K562 (cell line): Measurements from ENCODE around the gene GRB2. TPM values are rescaled to one million over a fixed set of nuclear protein-coding genes. Genes with fewer than 3 reads are reported as not detected.
A peak's percentile ranks its signal among the peaks of the same experiment; 100 is the strongest.

Source experiments
- ATAC-seq: fragments of 200-7000 bp; cut with Tn5 transposase; 3 replicates; pipeline ENCODE4 v1.9.1; 2020; ENCODE audit warnings: moderate library complexity
- BruUV-seq: library from RNA; stranded (reverse); fragments of 400-500 nt; replicated peaks from 2 replicates; lab custom pipeline; 2021; lab: Mats Ljungman, UMichigan
- CTCF ChIA-PET: fragments of 300-600 bp; formaldehyde crosslinking; extraction: SDS; loops from one replicate; lab custom pipeline; 2021; ENCODE audit warnings: low intra/inter-chr PET ratio; lab: Yijun Ruan, JAX
- POLR2A ChIA-PET: fragments of 300-600, 350-650 bp; sonication (Branson Sonifier 250); formaldehyde crosslinking; extraction: SDS; loops from one replicate; lab custom pipeline; 2021; ENCODE audit warnings: antibody characterized with exemption, inconsistent platforms; lab: Yijun Ruan, JAX
- DNase-seq, 4 experiments: peaks; one replicate each; pipeline versions ENCODE4 v3.0.0 to v3.0.0-alpha.2; 2011 to 2018; ENCODE audit warnings: low spot score in 3 of 4, mixed read lengths in 3 of 4; ENCODE audit errors: extremely low read depth in 1 of 4
- FAIRE-seq: peaks from 2 replicates; lab custom pipeline; 2011; peaks lifted over from hg19 to GRCh38; lab: Jason Lieb, UNC
- H2AFZ ChIP-seq: 2 replicates; pipeline ENCODE4 v1.6.0; 2011; ENCODE audit warnings: low read depth, low read length, control low read depth, inconsistent platforms
- H3K27ac ChIP-seq: fragments of 200-600 bp; 3 replicates; pipeline ENCODE4 v1.8.0; 2011; ENCODE audit warnings: low read depth, mild to moderate bottlenecking, control low read depth, inconsistent platforms, low read length, moderate library complexity, mixed read lengths; ENCODE audit errors: extremely low read depth
- H3K27me3 ChIP-seq, 2 experiments: fragments of 300-600 bp in 1 of 2; 2 replicates in 1 of 2; 3 replicates in 1 of 2; pipeline versions ENCODE4 v1.6.0 to v1.8.0; 2011; ENCODE audit warnings: inconsistent platforms in 2 of 2, low read length in 2 of 2, mild to moderate bottlenecking in 1 of 2, mixed read lengths in 1 of 2, moderate library complexity in 1 of 2; ENCODE audit not compliant: control insufficient read depth in 2 of 2, insufficient read depth in 2 of 2
- H3K36me3 ChIP-seq: fragments of 300-600 bp; 3 replicates; pipeline ENCODE4 v1.8.0; 2011; ENCODE audit warnings: mild to moderate bottlenecking, low read length, inconsistent platforms; ENCODE audit not compliant: control insufficient read depth, insufficient read depth
- H3K4me1 ChIP-seq, 2 experiments: fragments of 200-600 bp in 1 of 2; replicated peaks in 1 of 2; 2 replicates in 1 of 2; 3 replicates in 1 of 2; pipeline versions ENCODE4 v1.5.1 to v1.8.0; 2011; ENCODE audit warnings: inconsistent platforms in 2 of 2, low read length in 2 of 2, mild to moderate bottlenecking in 1 of 2, mixed read lengths in 1 of 2, moderate library complexity in 1 of 2; ENCODE audit not compliant: control insufficient read depth in 2 of 2, insufficient read depth in 2 of 2
- H3K4me2 ChIP-seq: 2 replicates; pipeline ENCODE4 v1.6.1; 2011; ENCODE audit warnings: low read length, control low read depth, inconsistent platforms, mixed read lengths; ENCODE audit not compliant: insufficient read depth
- H3K4me3 ChIP-seq: fragments of 200-600 bp; sonication (generic), shearing (Covaris generic); 2 replicates; pipeline ENCODE4 v1.5.1; 2016; ENCODE audit warnings: control low read depth, inconsistent platforms
- H3K79me2 ChIP-seq: fragments of 200-600 bp; 3 replicates; pipeline ENCODE4 v1.8.0; 2011; ENCODE audit warnings: low read length, inconsistent platforms; ENCODE audit not compliant: control insufficient read depth, insufficient read depth
- H3K9ac ChIP-seq, 2 experiments: 2 replicates each; pipeline versions ENCODE4 v1.6.0 to v1.6.1; 2011; ENCODE audit warnings: low read depth in 2 of 2, low read length in 2 of 2, control low read depth in 1 of 2, inconsistent platforms in 1 of 2, mild to moderate bottlenecking in 1 of 2, mixed read lengths in 1 of 2; ENCODE audit not compliant: insufficient read depth in 1 of 2
- H3K9me1 ChIP-seq: one replicate; pipeline ENCODE4 v1.6.0; 2011; ENCODE audit warnings: inconsistent platforms, mild to moderate bottlenecking, low read length, moderate library complexity; ENCODE audit not compliant: control insufficient read depth, insufficient read depth
- H3K9me3 ChIP-seq: replicated peaks from 2 replicates; pipeline ENCODE4 v1.5.1; 2011; ENCODE audit warnings: low read depth, low read length, inconsistent platforms; ENCODE audit not compliant: control insufficient read depth, insufficient read depth
- H4K20me1 ChIP-seq: replicated peaks from 2 replicates; pipeline ENCODE4 v1.6.1; 2011; ENCODE audit warnings: low read length, inconsistent platforms, mixed read lengths; ENCODE audit not compliant: control insufficient read depth, insufficient read depth
- ARID1B ChIP-seq: fragments of 450-650 bp; IDR thresholded peaks from 2 replicates; pipeline ENCODE4 v1.6.1; 2016; ENCODE audit warnings: antibody characterized with exemption, mild to moderate bottlenecking, inconsistent platforms
- CHAMP1 ChIP-seq: fragments of 450-650 bp; IDR thresholded peaks from 2 replicates; pipeline ENCODE4 v1.6.1; 2016; ENCODE audit warnings: mild to moderate bottlenecking
- CLOCK ChIP-seq: fragments of 250-450 bp; sonication (Bioruptor Pico); IDR thresholded peaks from 2 replicates; pipeline ENCODE4 v1.4.0; 2020; ENCODE audit warnings: mild to moderate bottlenecking, moderate library complexity, borderline replicate concordance
- CTBP1 ChIP-seq: fragments of 450-650 bp; IDR thresholded peaks from 2 replicates; pipeline ENCODE4 v1.6.1; 2016; ENCODE audit warnings: borderline replicate concordance
- MCM3 ChIP-seq: fragments of 450-650 bp; IDR thresholded peaks from 2 replicates; pipeline ENCODE4 v1.6.1; 2016
- MCM7 ChIP-seq, 2 experiments: fragments of 450-650 bp; IDR thresholded peaks; 2 replicates each; pipeline ENCODE4 v1.6.1; 2016 to 2018
- MXI1 ChIP-seq: IDR thresholded peaks from 2 replicates; pipeline ENCODE4 v1.6.1; 2011; ENCODE audit warnings: low read depth, mild to moderate bottlenecking, improper control_type of control experiment, low read length
- RBM15 ChIP-seq: fragments of 200-400 bp; formaldehyde crosslinking; IDR thresholded peaks from 2 replicates; pipeline ENCODE4 v1.6.1; 2018; ENCODE audit warnings: mild to moderate bottlenecking, low read length, moderate library complexity; ENCODE audit not compliant: insufficient read depth
- ZBTB33 ChIP-seq: sonication (generic); formaldehyde crosslinking; IDR thresholded peaks from 2 replicates; pipeline ENCODE4 v1.8.1; 2023; ENCODE audit warnings: mild to moderate bottlenecking, missing genetic modification reagents
- ZFP91 ChIP-seq: sonication (generic); formaldehyde crosslinking; IDR thresholded peaks from 2 replicates; pipeline ENCODE4 v1.8.0; 2022; ENCODE audit warnings: mild to moderate bottlenecking, missing genetic modification reagents
- ZNF75A ChIP-seq: fragments of 450-650 bp; formaldehyde crosslinking; IDR thresholded peaks from 2 replicates; pipeline ENCODE4 v1.4.0; 2020; ENCODE audit warnings: mild to moderate bottlenecking
- WGBS: fragments of 100-300 bp; shearing (Covaris generic); methylation state at CpG from one replicate; pipeline ENCODE4 v1.1.6; 2016; ENCODE audit warnings: low coverage, mixed read lengths; ENCODE audit not compliant: insufficient coverage; ENCODE audit errors: missing lambda C conversion rate; 5-methylcytosine and 5-hydroxymethylcytosine counted together
- in situ Hi-C: fragments of 300-500 bp; cut with MboI; formaldehyde crosslinking; loops from 4 replicates; pipeline ENCODE4 v1.15.0; 2018; ENCODE audit warnings: inconsistent platforms, mixed read lengths
- intact Hi-C: fragments of 100-400 bp; cut with micrococcal nuclease; formaldehyde crosslinking; loops from 2 replicates; pipeline ENCODE4 v1.14.2; 2022
- polyA plus RNA-seq, 8 experiments: library from polyadenylated mRNA; depleted of rRNA in 4 of 8; stranded (reverse) in 5 of 8; unstranded in 3 of 8; fragments of >200 nt; fragmentation: Nextera tagmentation in 2 of 8; fragmentation: Illumina TruSeq in 1 of 8; extraction: Ambion mirVana in 2 of 8; extraction: Trizol in 1 of 8; gene quantifications; 2 replicates each; pipeline versions ENCODE4 v1.2.1 to v1.2.3, GENCODE V29; 2011 to 2014; ENCODE audit warnings: inconsistent platforms in 1 of 8, missing spikeins in 1 of 8
- total RNA-seq, 7 experiments: library from RNA; depleted of rRNA in 6 of 7; stranded (reverse); fragments of >200 nt in 6 of 7; fragmentation: Illumina TruSeq in 2 of 7; extraction: Trizol in 2 of 7; gene quantifications; 2 replicates each; pipeline versions ENCODE4 v1.2.1 to v1.2.3, GENCODE V29; 2011 to 2021; ENCODE audit warnings: low replicate concordance in 1 of 7

The GRB2 gene
- total and polyA plus RNA-seq, 9 of the 15 experiments (the other 6 are each of a cell fraction or from before 2014, with no cell fraction given), result 57.2 to 136 (median 84.8) TPM

- Histone ChIP-seq H3K4me2 (peak overlapping the region; percentile 44), H4K20me1 (no peaks in the 10 kb centered on the region; the same call in 1 of the 2 replicates), H3K4me3 (no peak overlapping the region), H3K4me1 (peaks cover 0 to 9% of the 10 kb centered on the region in 2 experiments; a peak in 4 of 5 replicates), H3K36me3 (no peaks in the 10 kb centered on the region), H3K9me3 (no peaks in the 10 kb centered on the region), H3K27ac (no peak overlapping the region), H3K27me3 (peaks cover 6 to 7% of the 10 kb centered on the region in 2 experiments; a peak in 4 of 5 replicates), H3K9ac (peak overlapping the region in 1 of 2 experiments; percentile 63; a peak in 1 of 4 replicates), H3K9me1 (no peaks in the 10 kb centered on the region), H2AFZ (peak overlapping the region; percentile 74), H3K79me2 (no peaks in the 10 kb centered on the region)
- intact Hi-C loops (no loop called here), in situ Hi-C loops (no loop called here)
- peak in 2 of 4 experiments; percentile 12 to 20 for DNase-seq
- BruUV-seq, result no TSS peak
- ChIA-PET CTCF (interaction anchor here (0.6 kb wide), 1 partner anchor 18 kb away, joined by 3 read pairs; no protein-coding TSS in a partner anchor), POLR2A (interaction anchor here (0.6 to 1.4 kb wide), 2 partner anchors 15 to 119 kb away, joined by 3 to 4 read pairs; no protein-coding TSS in a partner anchor)
- ATAC-seq, result peak; percentile 32; the same call in 1 of the 3 replicates
- 25% methylated on average over 11 of the region's 11 CpGs for WGBS
- no peak for FAIRE-seq
- TF ChIP-seq MCM3, result no peak
- TF ChIP-seq CTBP1, result no peak
- no peak for TF ChIP-seq ZFP91 (CRISPR knock-in tag)
- no peak for TF ChIP-seq RBM15
- TF ChIP-seq ARID1B, result no peak
- TF ChIP-seq MXI1, result no peak
- no peak for TF ChIP-seq CHAMP1
- no peak for TF ChIP-seq CLOCK
- TF ChIP-seq ZNF75A, result no peak
- no peak for TF ChIP-seq MCM7 (IDR thresholded peaks at IDR 0.05)
- no peak for TF ChIP-seq ZBTB33 (CRISPR knock-in tag)
These were observed 24.9 kb upstream of the GRB2 start for GRCh38 chr17:75430159-75430974.
